ENCODE results near the gene TMEFF2.

TMEFF2 gene

GRCh38 chr2:192067631-192068030, 127.1 kb downstream of the TMEFF2 start:
- DNase-seq = no peak

- no peak for DNase-seq
Observed at GRCh38 chr2:192064459-192064858, 130.3 kb downstream of the TMEFF2 start.

- no peak for DNase-seq
Observed at GRCh38 chr2:192060161-192060560, 134.6 kb downstream of the TMEFF2 start.

GRCh38 chr2:192059266-192059665, 135.5 kb downstream of the TMEFF2 start:
- DNase-seq = no peak

- DNase-seq = no peak
Observed at GRCh38 chr2:192053921-192054320, 140.8 kb downstream of the TMEFF2 start.

- DNase-seq = no peak
Observed at GRCh38 chr2:192051533-192051932, 143.2 kb downstream of the TMEFF2 start.

GRCh38 chr2:192049362-192049761, 145.4 kb downstream of the TMEFF2 start:
- DNase-seq = no peak

- DNase-seq = no peak
Observed at GRCh38 chr2:192047315-192048107, 147.2 kb downstream of the TMEFF2 start.

- DNase-seq = no peak
Observed at GRCh38 chr2:192044496-192044895, 150.2 kb downstream of the TMEFF2 start.

- DNase-seq = no peak
Observed at GRCh38 chr2:192043216-192043870, 151.4 kb downstream of the TMEFF2 start.

- DNase-seq = no peak
Observed at GRCh38 chr2:192042126-192042525, 152.6 kb downstream of the TMEFF2 start.

- no peak for DNase-seq
Observed at GRCh38 chr2:192038110-192038509, 156.6 kb downstream of the TMEFF2 start.

- DNase-seq = no peak
Observed at GRCh38 chr2:192035731-192036442, 158.8 kb downstream of the TMEFF2 start.

GRCh38 chr2:192030856-192031255, 163.9 kb downstream of the TMEFF2 start:
- no peak for DNase-seq

- no peak for DNase-seq
Observed at GRCh38 chr2:192030289-192030688, 164.4 kb downstream of the TMEFF2 start.

- DNase-seq = no peak
Observed at GRCh38 chr2:192029089-192029488, 165.6 kb downstream of the TMEFF2 start.

- DNase-seq = no peak
Observed at GRCh38 chr2:192026825-192027120, 168.0 kb downstream of the TMEFF2 start.

GRCh38 chr2:192026059-192026824, 168.5 kb downstream of the TMEFF2 start:
- DNase-seq = no peak

GRCh38 chr2:192025637-192026036, 169.1 kb downstream of the TMEFF2 start:
- DNase-seq = no peak

GRCh38 chr2:192023006-192023405, 171.7 kb downstream of the TMEFF2 start:
- no peak for DNase-seq

GRCh38 chr2:192017844-192018243, 176.9 kb downstream of the TMEFF2 start:
- no peak for DNase-seq

GRCh38 chr2:192016265-192016664, 178.5 kb downstream of the TMEFF2 start:
- DNase-seq = no peak

- DNase-seq = no peak
Observed at GRCh38 chr2:192013211-192013610, 181.5 kb downstream of the TMEFF2 start.
